H1 (cell line): ENCODE measurements around the gene HACD2. TPM values are rescaled to one million over a fixed set of nuclear protein-coding genes. Genes with fewer than 3 reads are reported as not detected.

Source experiments
- CTCF ChIA-PET: fragments of 300-600 bp; sonication (Branson Sonifier 250); formaldehyde crosslinking; loops from one replicate; lab custom pipeline; 2021; ENCODE audit not compliant: partially characterized antibody; lab: Charles Lee
- POLR2A ChIA-PET: fragments of 300-600 bp; sonication (Branson Sonifier 250); formaldehyde crosslinking; loops from one replicate; lab custom pipeline; 2021; ENCODE audit warnings: inconsistent platforms; ENCODE audit not compliant: partially characterized antibody; lab: Charles Lee
- DNase-seq, 2 experiments: peaks; one replicate each; pipeline versions ENCODE4 v3.0.0 to v3.0.0-alpha.2; 2010 to 2022; ENCODE audit warnings: low spot score in 2 of 2, low read depth in 1 of 2, mixed read lengths in 1 of 2
- FAIRE-seq: peaks from 2 replicates; lab custom pipeline; 2011; peaks lifted over from hg19 to GRCh38; lab: Jason Lieb, UNC
- H2AFZ ChIP-seq: 2 replicates; pipeline ENCODE4 v1.8.1; 2012; ENCODE audit warnings: low read length, inconsistent platforms
- H2AK5ac ChIP-seq: 2 replicates; pipeline ENCODE4 v1.6.1; 2013; ENCODE audit warnings: low read depth, low read length
- H2BK120ac ChIP-seq: replicated peaks from 2 replicates; pipeline ENCODE3; 2013; ENCODE audit warnings: low read depth, low read length, inconsistent platforms
- H2BK12ac ChIP-seq: 2 replicates; pipeline ENCODE4 v1.6.1; 2013; ENCODE audit warnings: low read depth, low read length
- H2BK15ac ChIP-seq: 2 replicates; pipeline ENCODE4 v1.6.1; 2013; ENCODE audit warnings: low read length
- H2BK20ac ChIP-seq: 2 replicates; pipeline ENCODE4 v1.6.1; 2013; ENCODE audit warnings: low read length
- H2BK5ac ChIP-seq: 2 replicates; pipeline ENCODE4 v1.6.1; 2013; ENCODE audit warnings: low read depth, low read length
- H3K14ac ChIP-seq: 2 replicates; pipeline ENCODE4 v1.6.1; 2013; ENCODE audit warnings: inconsistent platforms; ENCODE audit not compliant: insufficient read length
- H3K18ac ChIP-seq: 2 replicates; pipeline ENCODE4 v1.6.1; 2013; ENCODE audit warnings: low read length; ENCODE audit errors: extremely low read depth
- H3K23ac ChIP-seq: 2 replicates; pipeline ENCODE4 v1.6.1; 2013; ENCODE audit warnings: inconsistent platforms; ENCODE audit not compliant: insufficient read length
- H3K23me2 ChIP-seq: 2 replicates; pipeline ENCODE4 v1.6.1; 2013; ENCODE audit warnings: low read depth, low read length
- H3K27ac ChIP-seq: 2 replicates; pipeline ENCODE4 v1.6.1; 2011; ENCODE audit warnings: low read depth, low read length, inconsistent platforms
- H3K27me3 ChIP-seq, 4 experiments: replicated peaks in 1 of 4; 1 replicate in 1 of 4; 2 replicates in 3 of 4; pipeline versions ENCODE4 v1.6.1 to v1.8.1; 2011 to 2013; ENCODE audit warnings: low read length in 3 of 4, mild to moderate bottlenecking in 3 of 4, inconsistent platforms in 2 of 4, mixed read lengths in 2 of 4, moderate library complexity in 1 of 4; ENCODE audit not compliant: control insufficient read depth in 3 of 4, insufficient read depth in 3 of 4; ENCODE audit errors: extremely low read depth in 1 of 4
- H3K36me3 ChIP-seq, 4 experiments: 2 replicates each; pipeline versions ENCODE4 v1.6.1 to v1.8.1; 2011 to 2013; ENCODE audit warnings: mild to moderate bottlenecking in 4 of 4, low read length in 3 of 4, moderate library complexity in 2 of 4, control low read depth in 1 of 4, inconsistent platforms in 1 of 4; ENCODE audit not compliant: insufficient read depth in 4 of 4, control insufficient read depth in 2 of 4
- H3K4ac ChIP-seq: replicated peaks from 2 replicates; pipeline ENCODE3; 2013; ENCODE audit warnings: low read length, low read depth, mixed read lengths, inconsistent platforms; ENCODE audit not compliant: insufficient read length
- H3K4me1 ChIP-seq, 4 experiments: replicated peaks in 1 of 4; 1 replicate in 1 of 4; 2 replicates in 3 of 4; pipeline versions ENCODE4 v1.6.1 to v1.8.1; 2011 to 2013; ENCODE audit warnings: low read length in 3 of 4, inconsistent platforms in 2 of 4, mixed read lengths in 1 of 4; ENCODE audit not compliant: insufficient read depth in 4 of 4, control insufficient read depth in 3 of 4
- H3K4me2 ChIP-seq, 2 experiments: 2 replicates each; pipeline versions ENCODE4 v1.6.1 to v1.8.1; 2011 to 2013; ENCODE audit warnings: low read depth in 2 of 2, low read length in 2 of 2, control low read depth in 1 of 2, inconsistent platforms in 1 of 2, mild to moderate bottlenecking in 1 of 2; ENCODE audit not compliant: insufficient read depth in 1 of 2
- H3K4me3 ChIP-seq, 4 experiments: fragments of 200-600, 300-600 bp in 1 of 4; sonication (generic), shearing (Covaris generic), sonication (Bioruptor Twin) in 1 of 4; 2 replicates each; pipeline versions ENCODE4 v1.5.1 to v1.8.1; 2011 to 2016; ENCODE audit warnings: low read length in 4 of 4, low read depth in 3 of 4, control low read depth in 2 of 4, inconsistent platforms in 2 of 4, mild to moderate bottlenecking in 2 of 4, mixed read lengths in 1 of 4, moderate library complexity in 1 of 4; ENCODE audit not compliant: insufficient read depth in 2 of 4; ENCODE audit errors: extremely low read depth in 1 of 4
- H3K56ac ChIP-seq: replicated peaks from 2 replicates; pipeline ENCODE3; 2013; ENCODE audit warnings: low read depth, mild to moderate bottlenecking, mixed read lengths, low read length, inconsistent platforms; ENCODE audit not compliant: insufficient read length
- H3K79me1 ChIP-seq: 2 replicates; pipeline ENCODE4 v1.6.1; 2013; ENCODE audit warnings: low read depth, low read length, control low read depth
- H3K79me2 ChIP-seq, 2 experiments: 2 replicates each; pipeline versions ENCODE4 v1.6.1 to v1.8.1; 2012 to 2013; ENCODE audit warnings: low read length in 2 of 2, mild to moderate bottlenecking in 2 of 2, inconsistent platforms in 1 of 2; ENCODE audit not compliant: insufficient read depth in 2 of 2, control insufficient read depth in 1 of 2
- H3K9ac ChIP-seq, 4 experiments: replicated peaks in 1 of 4; 1 replicate in 1 of 4; 2 replicates in 3 of 4; pipeline versions ENCODE4 v1.6.1 to v1.8.1; 2011 to 2013; ENCODE audit warnings: low read depth in 3 of 4, low read length in 3 of 4, control low read depth in 2 of 4, mild to moderate bottlenecking in 2 of 4, moderate library complexity in 2 of 4, inconsistent platforms in 1 of 4; ENCODE audit errors: extremely low read depth in 1 of 4
- H3K9me3 ChIP-seq, 2 experiments: 2 replicates each; pipeline versions ENCODE4 v1.6.1 to v1.8.1; 2012 to 2013; ENCODE audit warnings: mild to moderate bottlenecking in 2 of 2, moderate library complexity in 2 of 2, control low read depth in 1 of 2, inconsistent platforms in 1 of 2, low read depth in 1 of 2, low read length in 1 of 2, mixed read lengths in 1 of 2; ENCODE audit not compliant: insufficient read depth in 2 of 2
- H4K20me1 ChIP-seq, 2 experiments: replicated peaks in 1 of 2; 2 replicates each; pipeline versions ENCODE3 to v1.8.1; 2011 to 2013; ENCODE audit warnings: inconsistent platforms in 2 of 2, low read length in 2 of 2, mild to moderate bottlenecking in 1 of 2; ENCODE audit not compliant: insufficient read depth in 2 of 2, control insufficient read depth in 1 of 2
- H4K5ac ChIP-seq: 2 replicates; pipeline ENCODE4 v1.6.1; 2013; ENCODE audit warnings: low read length, low read depth, mixed read lengths, inconsistent platforms; ENCODE audit not compliant: insufficient read length
- H4K8ac ChIP-seq: 2 replicates; pipeline ENCODE4 v1.8.0; 2013; ENCODE audit warnings: mild to moderate bottlenecking, moderate library complexity, low read length, inconsistent platforms; ENCODE audit not compliant: insufficient read depth; ENCODE audit errors: extremely low read depth
- H4K91ac ChIP-seq: replicated peaks from 2 replicates; pipeline ENCODE3; 2013; ENCODE audit warnings: low read length, mixed read lengths, inconsistent platforms; ENCODE audit not compliant: insufficient read length
- ATF2 ChIP-seq: IDR thresholded peaks from 2 replicates; pipeline ENCODE4 v1.6.1; 2012; ENCODE audit warnings: low read length, inconsistent platforms
- EGR1 ChIP-seq: IDR thresholded peaks from 2 replicates; pipeline ENCODE4 v1.6.1; 2011; ENCODE audit warnings: low read depth, low read length, borderline replicate concordance
- GTF2F1 ChIP-seq: IDR thresholded peaks from 2 replicates; pipeline ENCODE4 v1.6.1; 2012; ENCODE audit warnings: low read depth, low read length, improper control_type of control experiment, borderline replicate concordance
- HDAC6 ChIP-seq: IDR thresholded peaks from one replicate; pipeline ENCODE4 v1.7.1; 2012; ENCODE audit warnings: low read depth, mild to moderate bottlenecking, inconsistent platforms, low read length, moderate library complexity
- POLR2A ChIP-seq, 2 experiments: IDR thresholded peaks; 1 replicate in 1 of 2; 2 replicates in 1 of 2; pipeline ENCODE4 v1.6.1; 2011; ENCODE audit warnings: low read depth in 2 of 2, low read length in 2 of 2, mild to moderate bottlenecking in 2 of 2; ENCODE audit errors: control extremely low read depth in 1 of 2
- RBBP5 ChIP-seq: IDR thresholded peaks from 2 replicates; pipeline ENCODE4 v1.7.1; 2012; ENCODE audit warnings: low read depth, mild to moderate bottlenecking, inconsistent platforms, low read length, moderate library complexity, borderline replicate concordance
- SIRT6 ChIP-seq: IDR thresholded peaks from one replicate; pipeline ENCODE4 v1.7.1; 2012; ENCODE audit warnings: low read length, inconsistent platforms
- SP2 ChIP-seq: IDR thresholded peaks from 2 replicates; pipeline ENCODE4 v1.6.1; 2012; ENCODE audit warnings: mild to moderate bottlenecking, low read length, inconsistent platforms
- SP4 ChIP-seq: IDR thresholded peaks from 2 replicates; pipeline ENCODE4 v1.6.1; 2012; ENCODE audit warnings: low read length, inconsistent platforms
- TCF12 ChIP-seq: IDR thresholded peaks from 2 replicates; pipeline ENCODE4 v1.6.1; 2011; ENCODE audit warnings: low read depth, mild to moderate bottlenecking, low read length
- WGBS, 2 experiments: shearing (Covaris generic) in 1 of 2; methylation state at CpG; one replicate each; pipeline versions ENCODE4 v1.1.6 to v1.1.7; 2013 to 2015; ENCODE audit warnings: low lambda C conversion rate in 2 of 2, mixed read lengths in 2 of 2, inconsistent platforms in 1 of 2, low coverage in 1 of 2, missing lambda C conversion rate in 1 of 2; ENCODE audit not compliant: insufficient replicate concordance in 2 of 2, insufficient coverage in 1 of 2, insufficient read length in 1 of 2; ENCODE audit errors: extremely low coverage in 1 of 2, missing lambda C conversion rate in 1 of 2; 5-methylcytosine and 5-hydroxymethylcytosine counted together
- polyA plus RNA-seq, 7 experiments: library from polyadenylated mRNA; depleted of rRNA in 3 of 7; stranded (reverse) in 5 of 7; unstranded in 2 of 7; fragments of >200 nt in 5 of 7; fragments of 200-250 nt in 2 of 7; gene quantifications; 1 replicate in 5 of 7; 2 replicates in 1 of 7; 4 replicates in 1 of 7; pipeline versions ENCODE4 v1.2.1 to v1.2.3, GENCODE V29; 2011 to 2013; ENCODE audit warnings: missing spikeins in 2 of 7, mixed read lengths in 2 of 7
- total RNA-seq: library from RNA; stranded (reverse); fragmentation: NEBNext Ultra II Directional; extraction: Animal tissue kit (Norgen Biotek cat#: 25700); gene quantifications from 2 replicates; pipeline ENCODE4 v1.2.1, GENCODE V29; 2021

HACD2 gene
- total and polyA plus RNA-seq, 2 of the 8 experiments (the other 6 are each of a cell fraction or from before 2014, with no cell fraction given) = 24.9 to 31.2 TPM

DNA sequence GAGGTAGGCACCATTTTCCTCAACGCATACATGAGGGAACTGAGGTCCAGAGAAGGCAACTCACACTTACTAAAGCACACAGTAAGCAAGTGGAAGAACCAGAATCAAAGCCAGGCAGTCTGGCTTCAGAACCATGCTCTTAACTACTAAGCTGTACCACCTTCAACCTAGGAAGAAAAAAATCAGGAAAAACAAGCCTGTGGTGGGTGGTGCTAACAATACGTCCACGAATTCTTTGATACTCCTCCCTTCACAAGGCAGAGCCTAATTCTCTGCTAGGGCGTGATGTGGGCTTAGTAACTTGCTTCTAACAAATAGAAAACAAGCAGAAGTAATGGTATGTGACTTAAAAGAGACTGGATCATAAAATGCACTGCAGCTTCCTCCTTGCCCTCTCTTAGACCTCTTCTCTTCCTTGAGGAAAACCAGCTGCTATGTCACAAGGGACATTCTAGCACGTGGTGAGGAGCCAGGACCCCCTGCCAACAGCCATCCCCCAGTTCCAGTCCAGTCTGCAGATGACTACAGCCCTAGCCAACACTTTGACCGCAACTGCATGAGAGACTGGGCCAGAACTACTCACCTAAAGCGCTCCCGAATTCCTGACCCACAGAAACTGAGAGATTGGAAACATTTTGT lies 36.9 kb downstream of the HACD2 start:
- Histone ChIP-seq H3K23ac (no peak overlapping the region), H3K4me3 (no peak overlapping the region), H3K79me2 (no peaks in the 10 kb centered on the region), H2BK15ac (no peak overlapping the region), H3K23me2 (no peaks in the 10 kb centered on the region), H3K36me3 (no peaks in the 10 kb centered on the region; a peak in 2 of 8 replicates), H3K27ac (no peak overlapping the region), H2AK5ac (no peak overlapping the region), H3K14ac (no peak overlapping the region), H2BK12ac (no peak overlapping the region), H3K56ac (no peak overlapping the region), H4K91ac (no peak overlapping the region), H3K27me3 (no peaks in the 10 kb centered on the region), H2AFZ (no peak overlapping the region), H2BK5ac (no peak overlapping the region), H4K20me1 (no peaks in the 10 kb centered on the region), H2BK120ac (no peak overlapping the region), H4K5ac (no peak overlapping the region), H4K8ac (no peak overlapping the region), H2BK20ac (no peak overlapping the region), H3K4me2 (no peak overlapping the region), H3K9ac (no peak overlapping the region), H3K4ac (no peak overlapping the region), H3K9me3 (0 out of 4 replicates have a peak, but pooled peaks cover under 1% of the 10 kb centered on the region in 2 experiments), H3K79me1 (no peaks in the 10 kb centered on the region), H3K18ac (no peak overlapping the region), H3K4me1 (no peaks in the 10 kb centered on the region)
- 84% methylated on average over 8 of the region's 8 CpGs; no CpG with 5 or more reads in 1 of the 2 experiments for WGBS, 2 experiments
- TF ChIP-seq GTF2F1 (no peak), EGR1 (no peak), TCF12 (no peak), SP2 (no peak), POLR2A (IDR thresholded peaks at IDR 0.05; ENCODE audit: control extremely low read depth in 1 of 2, low read depth in 2 of 2, low read length in 2 of 2) (no peak), ATF2 (no peak), SP4 (no peak), SIRT6 (no peak), HDAC6 (no peak), RBBP5 (no peak)
- ChIA-PET CTCF (interaction anchor here (1.0 to 1.5 kb wide), 3 partner anchors 10 to 23 kb away, joined by 3 to 8 read pairs (median 4); no protein-coding TSS in a partner anchor), POLR2A (interaction anchor here (1.3 kb wide), 1 partner anchor 18 kb away, joined by 3 read pairs; no protein-coding TSS in a partner anchor)
- FAIRE-seq (no peak), DNase-seq (no peak)
